Skeletal muscle cell (primary cell): ENCODE data around the gene TENM3.

ENCODE experiments used
- DNase-seq: peaks from one replicate; pipeline ENCODE4 v3.0.0-alpha.2; 2010; ENCODE audit warnings: low read depth
- H3K4me3 ChIP-seq: 2 replicates; pipeline ENCODE4 v1.5.1; 2011; ENCODE audit warnings: low read depth, mild to moderate bottlenecking, control low read depth, low read length, moderate library complexity

Gene TENM3

DNA sequence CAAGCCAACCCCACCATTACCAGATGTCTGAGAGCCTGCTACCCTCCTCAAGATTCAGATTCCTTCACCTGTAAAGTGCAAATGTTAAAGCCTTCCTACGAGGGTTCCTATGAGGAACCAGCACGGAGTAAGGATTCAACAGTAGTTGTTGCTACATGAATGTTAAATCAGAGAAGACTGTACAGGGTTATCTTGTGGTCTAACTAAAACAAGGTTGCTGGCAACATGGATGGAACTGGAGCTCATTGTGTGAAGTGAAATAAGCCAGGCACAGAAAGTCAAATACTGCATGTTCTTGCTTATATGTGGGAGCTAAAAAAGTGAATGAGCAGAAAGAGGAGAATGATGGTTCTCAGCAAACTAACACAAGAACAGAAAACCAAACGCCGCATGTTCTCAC is 435.4 kb downstream of the TENM3 start:
- H3K4me3 ChIP-seq = no peak overlapping the region
- no peak for DNase-seq

DNA sequence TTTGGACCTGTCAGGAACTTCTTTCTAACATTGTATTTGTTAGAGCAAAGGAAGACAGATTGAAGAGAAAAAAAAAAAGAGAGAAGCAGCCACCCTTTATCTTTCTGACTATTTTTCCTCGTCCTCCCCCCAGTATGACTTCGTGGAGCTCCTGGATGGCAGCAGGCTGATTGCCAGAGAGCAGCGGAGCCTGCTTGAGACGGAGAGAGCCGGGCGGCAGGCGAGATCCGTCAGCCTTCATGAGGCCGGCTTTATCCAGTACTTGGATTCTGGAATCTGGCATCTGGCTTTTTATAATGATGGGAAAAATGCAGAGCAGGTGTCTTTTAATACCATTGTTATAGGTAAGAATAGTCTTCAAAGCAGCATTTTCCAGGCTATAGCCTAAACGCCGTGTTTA is 436.3 kb downstream of the TENM3 start:
- no peak for DNase-seq

DNA sequence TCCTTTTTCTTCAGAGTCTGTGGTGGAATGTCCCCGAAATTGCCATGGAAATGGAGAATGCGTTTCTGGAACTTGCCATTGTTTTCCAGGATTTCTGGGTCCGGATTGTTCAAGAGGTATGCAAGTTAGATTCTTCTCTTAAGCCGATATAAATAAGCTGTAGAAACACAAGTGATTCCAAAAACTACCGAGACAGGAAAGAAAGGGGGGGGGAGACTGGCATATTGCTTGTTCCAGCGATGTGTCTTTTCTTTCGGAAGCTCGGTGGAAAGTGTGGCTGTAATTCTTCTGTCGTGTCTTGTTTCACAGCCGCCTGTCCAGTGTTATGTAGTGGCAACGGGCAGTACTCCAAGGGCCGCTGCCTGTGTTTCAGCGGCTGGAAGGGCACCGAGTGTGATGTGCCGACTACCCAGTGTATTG is 437.0 kb downstream of the TENM3 start:
- H3K4me3 ChIP-seq = no peak overlapping the region
- no peak for DNase-seq

More for the DNA sequence above, 436.3 kb downstream of the TENM3 start:
- no peak overlapping the region for H3K4me3 ChIP-seq

DNA sequence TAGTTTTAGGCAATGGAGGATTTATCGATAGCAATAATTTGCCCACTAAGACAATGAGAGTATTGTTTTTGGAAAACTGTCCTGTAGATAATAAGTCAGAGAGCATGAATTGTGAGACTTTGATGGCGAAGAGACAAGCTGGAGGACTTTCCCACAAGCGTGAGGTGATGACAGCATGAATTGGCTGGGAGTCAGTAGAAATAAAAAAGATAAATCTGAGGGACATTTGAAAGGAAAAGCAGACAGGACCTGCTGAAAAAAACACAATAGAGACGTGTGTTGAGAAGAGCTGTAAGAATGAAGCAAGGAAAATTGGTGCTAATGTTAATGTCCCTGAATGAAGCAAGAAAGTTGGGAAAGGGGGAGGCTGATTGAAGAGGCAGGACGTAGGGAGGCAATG is 440.5 kb downstream of the TENM3 start:
- peak; percentile 16 for DNase-seq
- H3K4me3 ChIP-seq = no peak overlapping the region

DNA sequence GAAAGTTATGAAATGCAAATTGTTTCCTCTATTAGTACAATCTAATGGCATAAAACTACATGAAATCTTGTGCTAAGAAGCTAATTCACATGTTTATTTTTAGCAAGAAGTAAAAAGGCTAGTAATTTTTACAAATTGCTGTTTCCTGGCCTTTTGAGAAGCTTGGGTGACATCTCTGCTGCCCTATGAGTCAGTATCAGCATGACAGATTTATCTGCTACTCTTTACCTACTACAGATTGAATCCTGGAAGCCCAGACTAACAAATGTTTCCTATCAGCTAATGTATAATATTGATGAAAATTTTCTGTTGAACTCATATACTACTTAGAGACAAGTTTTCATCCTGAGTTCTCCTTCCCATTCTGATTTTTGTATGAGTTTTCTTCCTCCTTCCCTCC is 441.6 kb downstream of the TENM3 start:
- no peak overlapping the region for H3K4me3 ChIP-seq
- no peak for DNase-seq

DNA sequence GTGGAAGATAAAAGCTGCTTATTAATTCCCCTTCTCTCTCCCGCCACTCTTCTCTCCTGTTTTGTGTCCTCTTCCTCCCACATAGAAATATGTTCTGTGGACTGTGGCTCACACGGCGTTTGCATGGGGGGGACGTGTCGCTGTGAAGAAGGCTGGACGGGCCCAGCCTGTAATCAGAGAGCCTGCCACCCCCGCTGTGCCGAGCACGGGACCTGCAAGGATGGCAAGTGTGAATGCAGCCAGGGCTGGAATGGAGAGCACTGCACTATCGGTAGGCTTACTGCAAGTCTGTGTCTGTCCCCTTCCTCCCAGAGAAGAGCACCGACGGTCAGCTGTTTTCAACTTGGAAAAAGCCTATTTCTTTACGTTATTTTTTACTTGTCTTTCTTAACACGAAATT is 444.9 kb downstream of the TENM3 start:
- no peak for DNase-seq
- H3K4me3 ChIP-seq = no peak overlapping the region

DNA sequence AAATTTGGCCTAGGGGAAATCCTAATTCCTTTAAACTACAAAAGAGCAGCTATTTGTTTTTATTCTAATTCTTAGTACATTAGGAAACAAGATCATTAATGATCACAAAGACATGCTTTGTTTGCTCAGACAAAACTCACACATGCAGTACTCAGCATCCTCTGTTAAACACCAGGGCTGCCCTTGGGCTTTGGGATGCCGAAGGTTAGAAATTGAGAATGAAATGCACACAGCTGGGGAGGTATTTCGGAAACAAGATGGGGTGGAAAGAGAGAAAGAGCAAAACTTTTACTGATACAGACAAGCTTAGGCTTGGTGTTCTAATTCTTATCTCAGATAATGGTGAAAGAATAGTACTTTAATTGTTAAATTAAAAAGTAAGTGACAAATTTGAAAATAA is 451.3 kb downstream of the TENM3 start:
- no peak overlapping the region for H3K4me3 ChIP-seq
- DNase-seq = no peak

DNA sequence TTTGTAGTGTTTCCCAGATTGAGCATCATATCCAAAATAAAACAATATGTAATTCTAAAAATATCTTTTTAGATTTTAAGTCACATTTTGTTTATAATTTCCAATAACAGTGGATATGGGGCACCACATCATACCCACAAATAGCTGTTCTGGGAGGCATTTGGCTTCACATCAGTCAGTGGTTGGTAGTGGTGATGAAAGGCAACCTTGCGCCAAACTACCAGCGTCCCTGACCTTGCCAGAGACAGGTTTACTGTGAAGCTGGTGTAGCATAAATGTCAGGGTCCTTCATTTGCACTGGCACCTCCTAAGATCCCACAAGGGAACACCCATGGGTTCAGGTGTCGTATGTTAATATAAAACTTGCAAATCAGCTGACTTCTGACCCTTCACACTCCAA is 451.8 kb downstream of the TENM3 start:
- no peak for DNase-seq
- H3K4me3 ChIP-seq = no peak overlapping the region

DNA sequence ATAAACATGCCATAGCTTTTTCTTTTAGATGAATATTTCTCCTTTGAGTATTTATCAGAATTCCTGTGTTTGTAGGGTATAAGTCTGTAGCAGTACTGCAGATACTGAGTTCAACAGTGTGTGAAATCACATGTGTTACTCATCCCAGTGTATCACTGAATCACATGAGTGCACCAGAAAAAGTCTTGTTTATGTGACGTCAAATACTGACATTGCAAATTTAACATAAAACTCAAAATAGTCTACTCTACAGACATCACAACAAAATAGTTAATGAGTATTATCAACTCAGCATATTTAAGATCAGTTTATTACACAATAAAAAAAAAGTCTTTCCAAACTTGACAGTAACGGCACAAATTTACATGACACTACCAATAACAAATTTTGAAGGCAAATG is 452.6 kb downstream of the TENM3 start:
- no peak overlapping the region for H3K4me3 ChIP-seq
- DNase-seq = no peak

DNA sequence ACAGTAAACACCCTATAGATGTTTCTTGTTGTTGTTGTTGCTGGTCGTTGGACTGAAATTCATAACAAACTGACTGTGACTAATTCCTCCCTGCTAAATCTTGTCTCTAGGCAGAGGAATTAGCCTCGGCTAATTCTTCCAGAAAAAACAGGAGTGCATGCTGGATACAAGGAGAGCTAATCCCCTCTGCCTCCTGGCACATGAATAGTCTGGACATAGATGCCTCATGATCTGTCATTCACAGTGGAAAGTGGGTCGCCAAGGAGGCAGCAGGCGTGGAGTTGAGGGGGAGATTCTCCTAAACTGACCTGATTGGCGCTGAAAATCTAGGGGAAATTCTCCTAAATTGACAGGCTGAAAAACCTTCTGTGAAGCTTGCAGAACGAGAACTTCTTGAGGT is 453.9 kb downstream of the TENM3 start:
- no peak overlapping the region for H3K4me3 ChIP-seq
- no peak for DNase-seq

DNA sequence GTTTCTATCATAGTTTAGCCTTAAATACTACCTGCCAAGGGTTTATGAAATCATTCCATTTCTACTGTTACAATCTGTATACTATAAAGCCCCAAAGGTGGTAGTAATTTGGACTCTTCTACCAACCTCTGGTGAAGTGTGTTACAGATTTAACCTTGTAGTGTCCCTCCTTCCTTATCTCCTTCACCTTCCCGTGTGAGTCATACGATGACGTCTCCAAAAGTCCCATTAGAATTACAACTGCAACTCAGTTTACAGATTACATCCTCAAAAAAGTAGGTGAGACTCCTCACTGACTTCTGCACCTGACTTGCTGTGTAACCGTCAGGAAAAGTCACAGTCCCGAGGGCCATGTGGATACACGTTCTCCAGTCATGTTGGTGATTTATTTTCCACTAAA is 455.0 kb downstream of the TENM3 start:
- DNase-seq = no peak
- no peak overlapping the region for H3K4me3 ChIP-seq

DNA sequence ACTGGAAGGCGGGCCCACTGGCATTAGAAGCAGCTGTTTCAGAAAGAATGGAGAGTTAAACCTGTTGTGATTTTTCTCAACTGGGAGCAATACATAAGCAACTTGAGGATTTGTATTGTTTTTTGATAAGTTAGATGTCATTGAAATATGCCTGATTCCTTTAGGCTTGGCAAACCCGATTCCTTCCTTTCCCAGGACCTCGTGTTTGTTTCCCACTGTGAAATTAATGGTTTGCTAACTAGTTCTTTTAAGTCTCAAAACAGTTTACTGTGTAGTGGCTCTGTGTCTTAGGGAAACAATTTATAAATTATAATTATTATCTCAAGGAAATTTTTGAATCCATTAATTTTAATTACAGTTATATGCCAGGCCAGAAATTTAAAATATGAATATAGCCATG is 456.0 kb downstream of the TENM3 start:
- no peak for DNase-seq
- no peak overlapping the region for H3K4me3 ChIP-seq

DNA sequence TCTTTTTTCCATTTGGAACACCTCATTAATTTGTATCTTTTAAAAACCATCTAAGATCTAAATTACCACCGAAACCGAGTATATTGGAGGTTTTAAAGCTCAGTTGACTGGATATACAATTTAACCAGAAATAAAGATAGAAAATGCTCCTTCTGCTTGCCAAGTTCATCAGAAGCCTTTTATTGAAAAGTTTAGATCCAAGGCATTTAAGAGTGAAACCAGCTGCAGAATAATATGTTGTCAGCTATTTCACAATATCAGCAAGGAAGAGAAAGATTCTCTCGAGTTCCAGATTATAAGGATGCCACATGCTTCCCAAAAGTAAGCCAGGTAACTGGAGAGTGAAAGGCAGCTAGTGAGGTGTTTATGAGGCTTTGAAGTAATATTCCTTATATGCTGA is 456.6 kb downstream of the TENM3 start:
- H3K4me3 ChIP-seq = no peak overlapping the region
- no peak for DNase-seq

DNA sequence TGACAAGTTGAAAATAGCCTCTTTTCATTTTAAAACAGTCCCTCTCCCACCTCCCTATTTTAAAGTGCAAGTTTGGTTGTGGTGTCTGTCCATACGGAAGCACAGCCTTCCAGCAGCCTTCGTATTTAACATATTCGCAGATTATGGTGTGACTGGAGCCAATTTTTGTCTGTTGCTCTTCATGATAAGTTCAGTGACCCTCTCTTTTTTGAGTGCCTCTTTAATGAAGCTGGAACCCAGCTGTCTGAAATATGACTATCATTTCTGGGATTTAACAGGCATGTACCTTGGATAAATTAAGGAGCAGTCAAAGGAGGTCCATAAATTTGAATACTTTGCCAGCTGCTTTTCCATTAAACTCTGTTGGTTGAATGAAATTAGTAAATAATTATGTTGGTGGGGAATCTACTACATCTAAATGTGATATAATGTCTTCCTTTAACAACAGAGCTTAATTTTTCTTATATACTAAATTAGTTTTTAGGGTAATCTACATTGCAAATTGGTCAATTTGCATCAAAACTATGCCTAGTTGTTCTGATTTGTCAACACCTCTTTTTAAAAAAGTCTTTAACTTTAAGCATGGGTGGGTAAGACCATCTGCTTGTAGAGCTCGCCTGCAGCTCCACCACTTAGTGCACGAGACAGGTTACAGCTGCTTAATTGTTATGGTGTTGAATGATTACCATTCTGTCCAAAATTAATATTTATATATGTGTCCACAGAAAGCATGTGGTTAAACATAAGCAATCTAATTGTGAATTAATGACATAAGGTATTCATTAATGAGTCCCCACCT is 457.4 kb downstream of the TENM3 start:
- no peak overlapping the region for H3K4me3 ChIP-seq
- DNase-seq = no peak

DNA sequence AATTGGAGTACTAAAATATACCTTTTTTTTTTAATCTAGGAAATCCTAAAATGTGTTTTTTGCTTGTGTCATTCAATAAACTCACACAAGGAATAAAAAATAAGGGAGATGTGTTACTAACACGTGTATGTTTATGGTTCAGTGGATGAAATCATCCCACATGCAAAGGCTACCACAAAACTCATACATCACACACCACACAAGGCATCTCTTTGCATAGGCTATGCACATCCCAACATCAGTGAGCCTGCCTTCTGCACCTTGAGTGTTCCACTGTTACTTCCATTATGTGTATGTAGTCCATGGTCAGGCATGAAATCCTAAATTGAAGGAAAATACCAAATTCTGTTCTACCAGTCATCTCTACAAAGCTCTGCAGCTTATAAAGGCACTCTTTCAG is 460.9 kb downstream of the TENM3 start:
- H3K4me3 ChIP-seq = no peak overlapping the region
- no peak for DNase-seq

DNA sequence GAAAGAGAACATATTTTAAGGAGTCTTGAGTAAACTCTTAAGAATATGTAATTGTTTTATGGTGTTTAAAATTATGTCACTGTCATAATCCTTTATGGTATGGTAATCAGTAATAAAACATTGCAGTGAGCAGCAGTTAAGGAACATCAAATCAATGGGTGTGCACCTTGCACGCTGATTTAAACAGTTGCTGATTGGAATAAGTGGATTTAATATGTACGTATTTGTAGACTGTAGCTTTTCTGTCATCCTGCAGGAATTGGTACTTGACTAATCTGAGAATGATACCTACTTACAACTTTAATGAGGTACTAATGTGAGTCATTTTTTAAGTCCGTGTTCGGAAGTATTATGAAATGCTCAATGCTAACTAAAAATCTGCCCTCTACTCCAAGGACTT is 461.7 kb downstream of the TENM3 start:
- H3K4me3 ChIP-seq = no peak overlapping the region
- DNase-seq = no peak

DNA sequence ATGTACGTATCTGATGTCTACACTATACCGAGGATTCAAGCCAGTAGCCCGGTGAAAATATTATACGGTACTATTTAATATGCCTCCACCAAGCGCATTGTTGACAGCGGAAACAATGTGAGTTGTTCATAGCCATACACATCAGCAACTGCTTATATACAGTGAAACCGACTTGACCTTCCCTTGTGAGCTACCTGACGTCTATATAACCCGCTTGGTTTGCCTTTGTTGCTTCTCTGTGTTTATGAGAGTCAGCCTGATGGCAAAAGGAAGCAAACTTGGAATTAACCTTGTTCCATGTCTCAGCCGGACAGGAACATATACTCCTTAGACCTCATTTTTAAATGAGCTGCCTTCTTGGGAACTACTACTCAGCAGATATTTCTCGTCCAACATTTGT is 462.2 kb downstream of the TENM3 start:
- no peak overlapping the region for H3K4me3 ChIP-seq
- DNase-seq = no peak

DNA sequence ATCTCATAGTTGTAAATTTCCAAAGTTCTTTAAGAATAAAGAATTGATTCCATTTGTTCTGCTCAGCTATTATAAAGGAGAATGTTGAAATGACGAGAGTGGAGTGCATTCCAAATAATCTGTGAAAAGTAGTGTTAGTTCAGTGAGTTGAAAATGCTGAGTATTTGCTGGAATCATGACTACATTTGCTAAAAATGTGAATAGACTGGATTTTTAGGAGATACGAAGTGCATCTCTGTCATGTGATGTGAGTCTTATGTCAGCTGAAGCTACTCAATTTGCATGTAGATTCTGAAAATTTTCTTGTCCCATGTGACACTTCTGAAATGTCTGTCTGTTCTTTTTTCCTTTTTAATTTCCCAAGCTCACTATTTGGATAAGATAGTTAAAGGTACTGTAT is 468.0 kb downstream of the TENM3 start:
- no peak overlapping the region for H3K4me3 ChIP-seq
- no peak for DNase-seq

DNA sequence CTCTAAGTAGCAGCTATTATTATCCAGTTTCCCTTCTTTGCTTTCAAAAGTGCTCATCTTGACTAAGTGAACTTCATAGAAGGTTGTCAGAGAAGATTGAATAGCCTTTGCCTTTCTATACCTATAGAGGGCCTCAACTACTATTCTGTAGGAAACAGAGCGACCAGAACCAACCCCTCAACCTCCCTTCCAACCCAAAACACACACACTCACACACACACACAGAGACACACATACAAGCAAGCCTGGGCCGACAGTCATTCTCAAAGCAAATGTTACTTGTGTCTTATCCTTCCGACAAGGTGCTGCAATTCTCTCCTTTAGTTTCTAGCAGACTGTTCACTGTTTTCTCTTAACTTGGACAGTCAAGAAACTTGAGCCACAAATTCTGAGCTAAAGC is 472.3 kb downstream of the TENM3 start:
- no peak for DNase-seq

DNA sequence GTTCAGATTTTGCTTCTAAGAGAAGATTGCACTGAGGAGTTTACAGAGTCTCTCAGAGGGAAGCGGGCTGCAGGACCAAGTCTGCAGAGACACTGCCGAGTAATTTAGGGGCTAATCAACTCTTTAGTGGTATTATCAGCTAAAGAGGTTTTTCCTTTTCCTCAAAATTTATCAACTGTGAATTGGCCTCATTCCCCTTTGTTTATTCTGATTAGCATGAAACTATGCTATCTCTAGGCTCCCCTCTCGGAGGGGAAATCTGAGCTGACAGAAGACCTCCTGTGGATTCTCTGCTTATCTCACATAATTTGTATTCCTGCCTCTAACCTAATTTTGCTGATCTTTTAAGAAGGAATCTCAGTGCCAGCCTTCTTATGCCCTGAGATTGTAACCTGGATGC is 473.0 kb downstream of the TENM3 start:
- no peak overlapping the region for H3K4me3 ChIP-seq
- DNase-seq = no peak

More for the DNA sequence above, 472.3 kb downstream of the TENM3 start:
- H3K4me3 ChIP-seq = no peak overlapping the region

DNA sequence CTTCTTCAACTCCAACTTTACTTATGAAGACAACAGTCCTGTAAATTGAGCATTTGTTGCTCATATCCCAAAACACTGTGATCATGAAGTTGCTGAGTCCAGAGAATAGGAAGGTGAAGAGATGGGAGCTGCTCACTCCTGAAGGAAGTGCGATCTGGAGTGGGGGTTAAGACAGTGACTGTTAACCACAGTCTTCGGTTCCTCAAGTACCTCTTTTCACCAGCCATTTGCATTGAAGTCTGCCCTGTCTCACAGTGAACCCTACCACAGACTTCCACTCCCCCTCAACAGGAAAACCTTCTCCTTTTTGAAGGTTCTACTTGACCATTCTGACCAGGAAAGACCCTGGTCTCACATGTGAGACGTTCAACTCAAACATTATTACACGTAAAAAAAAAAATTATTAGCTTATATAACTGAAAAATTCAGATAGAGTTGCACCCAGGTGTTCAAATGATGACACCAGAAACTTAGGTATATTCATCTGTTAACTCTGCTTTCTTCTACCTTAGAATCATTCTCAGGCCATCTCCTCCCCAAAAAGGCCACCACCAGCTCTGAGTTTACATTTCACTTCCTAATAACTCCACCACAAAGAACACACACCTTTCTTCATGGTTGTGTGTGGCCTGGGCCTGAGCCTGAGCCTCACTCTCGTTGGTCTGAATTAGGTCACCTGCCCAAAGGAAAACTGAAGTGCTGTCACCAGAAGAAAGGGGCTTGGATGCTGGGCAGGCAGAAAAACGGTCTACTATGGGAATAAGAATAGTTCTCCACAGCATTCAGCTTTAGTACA is 474.8 kb downstream of the TENM3 start:
- no peak for DNase-seq
- no peak overlapping the region for H3K4me3 ChIP-seq
